HG03457 (cell line): Measurements from ENCODE around the gene GAL3ST2.
A peak's percentile ranks its signal among the peaks of the same experiment; 100 is the strongest.
"Not testable (repeated sequence)": the region's sequence is repeated elsewhere in the genome, so short reads cannot be mapped to it uniquely, and the experiment has no call there.

Source experiments
- ATAC-seq: cut with Tn5 transposase; IDR thresholded peaks from one replicate; pipeline ENCODE4 v1.9.1; 2021; ENCODE audit warnings: moderate number of reproducible peaks; ENCODE audit not compliant: unreplicated experiment

The GAL3ST2 gene

DNA sequence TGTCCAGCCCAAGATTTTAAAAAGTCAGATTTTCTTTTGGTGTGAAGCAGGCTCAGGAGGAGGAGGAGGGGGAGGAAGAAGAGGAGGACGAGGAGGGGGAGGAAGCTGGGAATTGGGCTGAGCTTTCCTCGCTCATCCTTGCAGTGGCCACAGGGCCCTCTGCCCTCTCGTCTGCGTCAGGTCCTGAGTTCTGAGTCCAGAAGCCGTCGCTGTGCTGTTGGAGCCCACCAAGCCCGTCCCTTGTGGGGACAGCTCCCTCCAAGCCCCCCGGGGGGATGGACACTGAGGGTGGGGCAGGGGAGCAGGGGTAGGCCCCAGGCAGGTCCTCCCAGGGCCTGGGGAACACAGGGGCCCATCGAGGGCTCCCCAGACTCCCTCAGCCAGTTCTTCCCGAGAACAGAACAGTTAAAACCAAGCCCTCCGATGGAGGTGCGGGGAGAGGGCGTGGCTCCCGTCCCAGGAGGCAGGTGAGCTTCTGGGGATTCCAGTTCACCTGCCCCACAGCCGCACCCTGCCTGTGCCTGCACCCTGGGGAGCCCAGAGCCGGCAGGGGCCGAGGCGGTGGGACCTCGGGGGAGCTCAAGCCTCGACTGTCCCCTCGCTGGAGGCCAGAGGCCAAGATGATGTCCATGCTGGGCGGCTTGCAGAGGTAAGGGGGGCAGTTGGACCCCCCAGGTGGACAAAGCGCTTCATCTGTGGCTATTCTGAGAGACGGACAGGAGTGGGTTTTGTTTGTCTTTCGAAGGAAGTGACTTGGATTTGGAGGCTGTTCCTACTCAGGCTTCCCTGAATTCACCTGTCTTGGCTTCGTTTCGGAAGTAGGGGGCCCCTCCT, at the start of gene GAL3ST2:
GAL3ST2 (plus strand) TSS at position 487 of the 834 bp plus-strand sequence; CDS start at position 621, 134 bp downstream.
- no peak for ATAC-seq

DNA sequence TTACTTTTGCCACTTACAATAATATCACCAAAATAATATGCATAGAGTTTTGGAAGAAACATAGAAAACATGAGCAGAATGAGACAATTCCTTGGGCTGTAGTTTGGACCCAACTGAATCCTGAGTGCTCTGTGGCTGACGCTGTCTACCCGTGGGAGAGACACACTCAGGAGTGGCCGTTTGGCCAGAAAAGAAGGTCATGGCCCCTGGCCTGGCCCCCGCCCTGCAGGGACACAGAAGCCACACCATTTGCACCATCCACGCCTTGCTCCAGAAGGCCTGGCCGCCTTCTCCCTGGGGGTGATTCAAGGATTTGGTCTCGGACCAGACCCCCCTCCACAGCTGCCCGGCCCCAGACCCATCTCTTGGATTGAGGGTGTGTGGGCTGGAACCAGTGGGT, 48.6 kb upstream of the GAL3ST2 start:
- ATAC-seq = no peak

DNA sequence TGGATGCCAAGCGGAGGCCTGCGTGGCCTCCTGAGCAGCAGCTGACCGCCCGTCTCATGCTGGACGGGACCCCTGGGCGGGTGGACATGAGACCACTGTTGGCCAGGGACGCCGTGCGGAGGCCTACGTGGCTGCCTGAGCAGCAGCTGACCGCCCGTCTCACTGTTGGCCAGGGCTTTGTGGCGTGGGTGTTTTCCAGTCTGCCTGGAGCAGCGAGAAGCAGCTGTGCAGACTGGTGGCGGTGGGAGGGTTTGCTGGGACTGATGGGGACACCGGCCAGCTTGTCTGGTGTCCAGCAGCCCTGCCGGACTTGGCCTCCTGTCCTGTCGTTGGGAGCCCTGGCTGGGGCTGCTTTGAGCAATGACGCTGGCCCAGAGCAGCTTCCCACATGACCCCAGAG, 48.0 kb upstream of the GAL3ST2 start:
- no peak for ATAC-seq

DNA sequence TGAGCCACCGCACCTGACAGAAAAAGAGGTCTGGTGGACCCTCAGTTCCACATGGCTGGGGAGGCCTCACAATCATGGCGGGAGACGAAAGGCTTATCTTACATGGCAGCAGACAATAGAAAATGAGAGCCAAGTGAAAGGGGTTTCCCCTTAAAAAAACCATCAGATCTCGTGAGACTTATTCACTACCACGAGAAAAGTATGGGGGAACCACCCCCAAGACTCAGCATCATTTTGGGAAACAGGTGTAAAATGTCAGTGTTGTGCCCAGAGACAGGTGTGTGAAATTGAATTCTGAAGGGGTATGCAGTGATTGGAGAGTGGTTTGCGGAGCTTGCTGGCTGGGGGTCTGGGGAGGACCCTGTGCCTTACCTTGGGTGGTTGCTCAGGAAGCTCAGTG, 46.8 kb upstream of the GAL3ST2 start:
- no peak for ATAC-seq

DNA sequence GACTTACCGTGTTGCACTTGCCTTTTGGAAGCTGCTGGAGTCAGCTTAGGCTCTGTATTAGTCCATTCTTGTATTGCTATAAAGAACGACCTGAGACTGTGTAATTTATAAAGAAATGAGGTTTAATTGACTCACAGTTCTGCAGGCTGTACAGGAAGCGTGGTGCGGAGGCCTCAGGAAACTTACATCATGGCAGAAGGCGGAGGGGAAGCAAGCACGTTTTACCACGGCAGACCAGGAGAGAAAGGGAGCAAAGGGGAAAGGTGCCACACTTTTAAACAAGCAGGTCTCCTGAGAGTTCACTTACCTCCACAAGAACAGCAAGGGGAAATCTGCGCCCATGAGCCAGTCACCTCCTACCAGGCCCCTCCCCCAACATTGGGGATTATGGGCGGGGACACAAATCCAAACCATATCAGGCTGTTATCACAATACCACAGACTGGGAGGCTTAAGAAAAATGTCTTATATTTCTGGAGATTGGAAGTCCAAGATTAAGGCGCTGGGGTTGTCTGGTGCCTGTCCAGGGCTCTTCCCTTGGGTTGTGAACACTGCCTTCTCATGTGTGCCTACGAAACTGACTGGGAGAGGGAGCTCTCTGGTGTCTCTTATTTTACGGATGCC, 45.8 kb upstream of the GAL3ST2 start:
- ATAC-seq = no peak

DNA sequence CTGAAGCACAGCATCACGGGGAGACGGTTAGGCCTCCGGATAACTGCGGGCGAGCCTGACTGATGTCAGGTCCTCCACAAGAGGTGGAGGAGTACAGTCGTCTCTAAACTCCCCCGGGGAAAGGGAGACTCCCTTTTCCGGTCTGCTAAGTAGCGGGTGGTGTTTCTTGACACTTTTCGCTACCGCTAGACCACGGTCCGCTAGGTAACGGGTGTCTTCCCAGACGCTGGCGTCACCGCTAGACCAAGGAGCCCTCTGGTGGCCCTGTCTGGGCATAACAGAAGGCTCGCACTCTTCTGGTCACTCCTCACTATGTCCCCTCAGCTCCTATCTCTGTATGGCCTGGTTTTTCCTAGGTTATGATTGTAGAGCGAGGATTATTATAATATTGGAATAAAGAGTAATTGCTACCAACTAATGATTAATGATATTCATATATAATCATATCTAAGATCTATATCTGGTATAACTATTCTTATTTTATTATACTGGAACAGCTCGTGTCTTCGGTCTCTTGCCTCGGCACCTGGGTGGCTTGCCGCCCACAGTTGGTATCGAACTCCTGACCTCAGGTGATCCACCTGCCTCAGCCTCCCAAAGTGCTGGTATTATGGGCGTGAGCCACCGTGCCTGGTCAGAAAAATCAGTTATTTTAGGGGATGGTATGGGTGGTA, 44.0 kb upstream of the GAL3ST2 start:
- ATAC-seq = not testable (repeated sequence)

DNA sequence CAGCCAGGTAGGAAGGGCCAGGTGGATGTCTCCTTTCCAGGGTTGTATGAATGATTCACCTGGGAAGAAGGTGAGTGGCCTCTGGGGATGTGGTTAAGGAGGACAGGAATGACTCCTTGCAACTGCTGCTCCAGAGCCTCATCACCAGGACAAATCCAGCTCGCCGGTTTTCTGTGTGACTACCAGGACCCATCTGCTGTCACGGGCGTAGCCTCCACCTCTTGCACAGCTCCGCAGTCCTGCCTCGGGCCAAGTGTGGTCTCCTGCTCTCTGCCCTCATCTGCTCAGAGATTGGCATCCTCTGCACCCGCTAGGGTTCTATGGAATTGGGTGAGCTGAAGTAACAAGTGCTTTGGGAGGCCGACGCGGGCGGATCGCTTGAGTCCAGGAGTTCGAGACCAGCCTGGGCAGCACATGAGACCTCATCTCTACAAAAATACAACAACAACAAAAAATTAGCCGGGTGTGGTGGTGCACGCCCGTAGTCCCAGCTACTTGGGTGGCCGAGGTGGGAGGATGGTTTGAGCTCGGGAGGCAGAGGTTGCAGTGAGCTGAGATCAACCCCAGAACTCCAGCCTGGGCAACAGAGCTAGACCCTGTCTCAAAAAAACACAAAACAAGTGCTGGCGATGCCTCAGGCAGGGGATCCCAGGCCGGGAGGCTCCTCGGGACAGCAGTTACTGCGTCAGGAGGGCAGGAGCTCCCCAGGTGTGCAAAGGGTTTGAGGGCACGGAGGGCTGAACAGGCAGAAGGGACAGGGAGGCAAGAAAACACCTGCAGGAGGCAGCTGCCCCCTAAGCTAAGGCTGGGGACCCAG, 43.0 kb upstream of the GAL3ST2 start:
- ATAC-seq = no peak

DNA sequence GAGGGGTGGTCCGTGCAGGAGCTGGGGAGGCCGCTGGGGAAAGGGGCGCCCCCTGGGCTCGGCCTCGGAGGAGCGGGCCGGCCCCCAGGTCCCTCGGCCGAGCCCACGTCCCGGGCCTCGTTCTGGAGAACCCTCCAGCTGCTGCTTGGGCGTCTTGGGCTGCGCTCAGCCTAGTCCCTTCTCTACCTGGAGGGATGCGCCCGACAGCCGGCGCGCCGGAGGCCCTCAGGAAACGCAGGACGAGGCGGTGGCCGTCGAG, 42.5 kb upstream of the GAL3ST2 start:
- ATAC-seq = peak; percentile 15

DNA sequence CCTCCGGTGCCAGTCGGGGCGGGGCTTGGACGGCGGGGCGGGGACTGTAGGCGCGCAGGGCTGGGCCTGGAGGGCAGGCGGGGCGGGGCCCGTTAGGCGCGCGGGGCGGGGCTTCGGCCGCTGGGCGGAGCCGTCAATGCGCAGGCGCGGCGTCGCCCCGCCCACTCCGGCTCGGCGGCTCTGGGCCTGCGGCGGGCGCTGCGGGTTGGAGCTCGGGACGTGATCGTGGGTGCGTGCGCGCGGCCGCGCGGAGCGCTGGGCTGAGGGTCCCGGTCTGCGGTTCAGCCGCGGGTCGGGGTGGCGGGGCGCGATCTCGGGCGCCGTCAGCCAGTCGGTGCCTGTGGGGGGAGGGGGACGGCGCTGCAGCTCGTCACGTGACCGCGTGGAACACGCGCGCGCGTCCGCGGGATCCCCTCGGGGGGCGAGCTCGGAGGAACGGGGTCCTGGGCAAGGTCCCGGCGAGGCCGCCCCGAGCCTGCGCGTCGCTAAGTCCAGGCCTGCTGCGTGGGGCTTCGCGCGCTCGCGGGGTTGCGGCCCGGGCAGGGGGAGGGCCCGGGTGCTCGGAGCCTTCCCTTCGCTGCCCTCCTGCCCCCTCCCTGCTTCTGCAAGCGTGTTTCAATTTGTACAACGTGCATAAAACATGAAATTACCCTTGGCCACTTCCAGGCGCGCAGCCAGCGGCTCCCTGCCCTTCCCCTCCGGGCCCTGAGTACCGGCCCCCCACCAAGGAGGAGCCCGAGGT, 42.0 kb upstream of the GAL3ST2 start, which contains the start of gene D2HGDH:
D2HGDH (plus strand) TSS at position 164 of the 742 bp plus-strand sequence. CDS start 595 bp downstream, outside the sequence.
- ATAC-seq = peak; percentile 50

DNA sequence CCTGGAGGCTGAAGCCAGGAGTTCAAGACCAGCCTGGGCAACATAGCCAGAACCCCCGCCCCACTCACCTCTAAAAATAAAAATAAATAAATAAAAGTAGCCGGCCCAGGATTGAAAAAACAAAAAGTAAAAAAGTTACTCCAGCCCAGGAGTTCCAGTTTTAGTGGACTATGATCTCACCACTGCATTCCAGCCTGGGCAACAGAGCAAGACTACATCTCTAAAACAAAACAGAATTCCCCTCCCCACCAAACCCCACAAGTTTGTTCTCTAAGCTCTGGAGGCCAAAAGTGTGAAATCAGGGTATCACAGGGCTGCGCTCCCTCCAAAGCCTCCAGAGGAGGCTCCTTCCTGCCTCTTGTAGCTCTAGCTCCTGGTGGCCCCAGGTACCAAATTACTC, 40.5 kb upstream of the GAL3ST2 start:
- ATAC-seq = no peak

DNA sequence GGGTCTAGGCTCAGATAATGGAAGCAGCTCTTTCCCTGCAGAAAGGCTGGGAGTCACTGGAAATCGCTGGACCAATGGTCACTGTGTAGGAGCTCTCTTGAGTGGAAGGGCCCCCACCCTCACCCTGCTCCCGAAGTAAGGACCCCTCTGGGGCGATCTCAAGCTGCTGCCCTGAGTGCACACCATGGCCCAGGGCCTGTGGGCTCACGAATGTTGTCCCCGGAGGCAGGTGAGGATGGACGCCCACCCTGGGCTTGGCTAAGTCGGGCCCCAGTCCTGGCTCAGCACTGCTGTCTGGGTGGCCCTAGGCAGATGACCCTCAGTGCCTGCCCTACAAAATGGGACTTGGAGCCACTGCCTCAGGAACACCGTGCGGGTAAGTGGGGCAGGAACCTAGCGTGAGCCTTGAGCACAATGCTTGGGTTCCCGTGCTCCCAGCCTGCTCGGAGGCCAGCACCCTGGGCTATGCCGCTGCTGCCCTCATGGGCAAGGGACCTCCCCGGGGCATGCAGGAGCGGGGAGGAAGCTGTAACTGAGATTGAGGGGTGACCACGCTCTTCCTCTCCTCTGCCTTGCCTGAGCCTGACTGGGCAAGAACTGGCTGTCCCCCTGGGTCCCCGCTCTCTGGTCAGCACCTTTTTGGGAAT, 38.5 kb upstream of the GAL3ST2 start:
- ATAC-seq = no peak

DNA sequence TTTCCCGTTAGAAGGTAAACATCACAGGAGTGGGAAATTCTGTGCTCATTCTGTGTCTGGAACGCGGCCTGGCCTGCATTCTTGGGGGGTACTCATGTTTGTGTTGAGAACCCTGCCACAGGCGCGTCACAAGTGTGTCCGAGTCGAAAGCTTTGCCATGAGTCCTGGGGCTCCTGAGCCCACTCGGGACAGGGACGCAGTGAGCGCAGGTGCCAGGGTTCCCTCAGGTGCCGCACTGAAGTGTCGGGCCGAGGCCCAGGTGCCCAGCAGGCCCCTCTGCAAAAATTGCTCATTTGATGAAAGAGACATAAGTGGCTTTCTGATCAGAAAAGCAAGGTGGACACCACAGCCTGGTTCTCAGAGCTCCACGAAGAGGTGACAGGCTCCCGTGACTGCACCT, 37.4 kb upstream of the GAL3ST2 start:
- no peak for ATAC-seq

DNA sequence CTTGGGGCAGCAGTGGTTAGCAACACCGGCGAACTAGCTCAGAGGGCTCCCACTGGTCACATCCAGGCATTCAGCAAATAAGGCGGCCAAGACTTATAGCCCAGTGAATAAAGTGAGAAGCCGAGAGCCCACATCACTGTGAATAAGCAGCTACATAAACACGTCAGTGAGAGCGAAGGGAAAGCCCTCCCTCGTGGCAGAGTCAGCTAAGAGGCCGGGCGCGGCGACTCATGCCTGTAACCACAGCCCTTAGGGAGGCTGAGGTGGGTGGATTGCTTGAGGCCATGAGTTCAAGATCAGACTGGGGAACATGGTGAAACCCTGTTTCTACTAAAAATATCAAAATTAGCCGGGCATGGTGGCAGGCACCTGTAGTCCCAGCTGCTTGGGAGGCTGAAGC, 37.0 kb upstream of the GAL3ST2 start:
- ATAC-seq = no peak

DNA sequence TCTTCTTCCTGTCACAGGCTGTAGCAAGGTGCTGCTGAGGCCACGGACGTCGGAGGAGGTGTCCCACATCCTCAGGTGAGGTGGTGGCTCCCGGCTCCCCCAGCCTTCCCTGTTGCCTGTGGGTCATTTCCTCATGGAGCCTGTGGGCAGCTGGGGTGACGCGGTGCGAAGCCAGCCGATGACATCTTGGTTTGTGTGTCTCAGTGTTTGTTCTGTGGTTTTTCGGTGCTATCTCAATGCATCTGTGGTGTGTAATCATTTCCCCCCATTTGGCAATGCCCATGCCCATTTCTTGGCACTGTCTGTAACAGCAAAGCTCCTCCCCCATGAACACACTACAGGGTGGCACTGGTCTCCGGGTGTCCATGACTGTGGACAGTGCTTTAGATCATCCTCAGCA, 35.6 kb upstream of the GAL3ST2 start:
- no peak for ATAC-seq

DNA sequence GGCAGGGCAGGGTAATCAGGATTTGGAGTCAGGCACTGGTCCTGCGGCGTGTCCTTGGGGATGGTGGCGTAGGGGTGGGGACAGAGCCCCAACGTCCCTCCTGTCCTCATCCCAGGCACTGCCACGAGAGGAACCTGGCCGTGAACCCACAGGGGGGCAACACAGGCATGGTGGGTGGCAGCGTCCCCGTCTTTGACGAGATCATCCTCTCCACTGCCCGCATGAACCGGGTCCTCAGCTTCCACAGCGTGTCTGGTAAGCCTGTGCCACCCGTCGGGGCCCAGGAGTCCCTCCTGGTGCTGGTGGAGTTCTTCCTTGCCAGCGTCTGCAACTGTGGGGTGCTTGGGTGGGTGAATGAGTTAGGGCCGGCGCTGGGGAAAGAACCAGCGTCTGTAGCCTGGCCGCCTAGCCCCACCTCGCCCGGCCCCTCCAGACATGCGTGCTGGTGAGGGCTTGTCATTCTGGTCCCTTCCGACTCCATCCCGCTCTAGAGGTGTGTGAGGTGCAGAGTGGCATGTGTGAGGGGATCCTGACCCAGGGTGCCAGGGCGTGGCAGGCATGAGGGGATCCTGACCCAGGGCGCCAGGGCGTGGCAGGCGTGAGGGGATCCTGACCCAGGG, 34.2 kb upstream of the GAL3ST2 start:
- no peak for ATAC-seq

DNA sequence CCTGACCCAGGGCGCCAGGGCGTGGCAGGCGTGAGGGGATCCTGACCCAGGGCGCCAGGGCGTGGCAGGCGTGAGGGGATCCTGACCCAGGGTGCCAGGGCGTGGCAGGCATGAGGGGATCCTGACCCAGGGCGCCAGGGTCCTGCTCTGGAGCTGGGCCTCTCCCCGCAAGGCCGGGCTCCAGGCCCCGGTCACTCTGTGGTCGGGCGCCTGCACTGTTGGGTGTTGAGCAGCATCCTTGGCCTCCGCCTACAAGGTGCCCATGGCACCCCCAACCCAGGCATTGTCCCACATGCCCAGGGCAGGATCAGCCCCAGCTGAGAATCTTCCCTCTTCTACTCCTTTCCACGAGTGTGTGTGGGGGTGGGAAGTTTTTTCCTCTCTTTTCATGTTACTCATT, 33.6 kb upstream of the GAL3ST2 start:
- not testable (repeated sequence) for ATAC-seq

DNA sequence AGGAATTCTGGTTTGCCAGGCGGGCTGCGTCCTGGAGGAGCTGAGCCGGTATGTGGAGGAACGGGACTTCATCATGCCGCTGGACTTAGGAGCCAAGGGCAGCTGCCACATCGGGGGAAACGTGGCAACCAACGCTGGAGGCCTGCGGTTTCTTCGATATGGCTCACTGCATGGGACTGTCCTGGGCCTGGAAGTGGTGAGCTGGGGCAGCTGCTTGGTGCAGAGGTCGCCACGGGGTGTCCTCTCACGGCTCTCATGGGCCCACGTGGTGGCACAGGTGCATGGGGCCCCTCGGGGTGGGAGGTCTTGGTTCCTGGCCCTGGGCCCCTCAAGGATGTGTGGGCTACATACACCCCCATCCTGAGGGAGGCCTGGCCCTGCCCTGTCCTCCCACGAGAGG, 33.0 kb upstream of the GAL3ST2 start:
- no peak for ATAC-seq

DNA sequence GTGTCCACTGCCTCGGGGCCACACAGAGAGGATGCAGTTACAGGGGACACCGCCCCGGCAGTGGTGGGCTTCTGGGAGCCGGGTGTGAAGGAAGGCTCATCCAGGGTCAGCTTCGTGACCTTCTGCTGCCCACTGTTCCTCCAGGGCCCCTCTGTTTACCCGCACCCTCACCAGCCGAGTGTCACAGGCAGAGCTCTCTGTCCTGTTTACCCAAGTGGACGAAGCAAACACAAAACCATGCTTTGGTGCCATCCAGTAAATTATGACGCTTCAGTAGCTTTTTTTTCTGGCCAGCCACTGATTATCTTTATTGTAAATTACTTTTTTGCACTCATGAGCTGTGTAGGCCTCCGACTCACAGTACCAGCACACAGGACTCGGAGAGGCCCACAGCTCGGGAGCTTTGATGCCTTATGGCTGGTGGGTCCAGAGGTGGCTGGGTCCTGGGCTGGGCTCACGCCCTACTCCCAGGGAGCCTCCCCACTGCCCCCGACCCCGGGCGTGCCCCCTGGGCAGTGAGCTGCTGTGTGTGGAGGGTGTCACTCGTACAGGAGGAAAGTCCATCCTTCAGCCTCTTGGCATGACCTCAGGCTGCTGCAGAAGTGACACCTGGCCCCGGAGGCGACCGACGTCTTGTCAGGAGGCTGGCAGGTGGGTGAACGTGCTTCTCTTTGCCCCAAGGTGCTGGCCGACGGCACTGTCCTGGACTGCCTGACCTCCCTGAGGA, 32.4 kb upstream of the GAL3ST2 start:
- no peak for ATAC-seq

DNA sequence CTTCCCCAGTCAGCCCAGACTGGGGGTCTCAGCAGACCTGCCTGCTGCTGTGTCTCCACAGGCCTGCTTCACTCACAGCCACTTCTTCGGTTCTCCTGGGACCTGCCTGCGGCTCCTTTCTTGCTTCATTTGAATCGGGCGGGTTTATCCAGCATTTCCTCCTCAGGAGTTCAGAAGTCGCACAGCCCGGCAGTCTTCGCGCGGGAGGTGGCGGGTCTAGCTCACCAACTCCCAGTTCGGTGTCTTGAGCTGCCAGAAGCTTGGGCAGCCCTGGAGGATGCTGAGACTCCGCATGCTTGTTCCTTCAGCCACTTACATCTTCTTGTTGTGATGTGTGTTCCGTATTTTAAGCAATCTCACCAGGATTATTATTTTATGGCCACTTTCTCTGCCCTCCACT, 31.3 kb upstream of the GAL3ST2 start:
- no peak for ATAC-seq
